Measurements from ENCODE around the gene PTGFR.

Gene PTGFR, protein sequence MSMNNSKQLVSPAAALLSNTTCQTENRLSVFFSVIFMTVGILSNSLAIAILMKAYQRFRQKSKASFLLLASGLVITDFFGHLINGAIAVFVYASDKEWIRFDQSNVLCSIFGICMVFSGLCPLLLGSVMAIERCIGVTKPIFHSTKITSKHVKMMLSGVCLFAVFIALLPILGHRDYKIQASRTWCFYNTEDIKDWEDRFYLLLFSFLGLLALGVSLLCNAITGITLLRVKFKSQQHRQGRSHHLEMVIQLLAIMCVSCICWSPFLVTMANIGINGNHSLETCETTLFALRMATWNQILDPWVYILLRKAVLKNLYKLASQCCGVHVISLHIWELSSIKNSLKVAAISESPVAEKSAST

DNA sequence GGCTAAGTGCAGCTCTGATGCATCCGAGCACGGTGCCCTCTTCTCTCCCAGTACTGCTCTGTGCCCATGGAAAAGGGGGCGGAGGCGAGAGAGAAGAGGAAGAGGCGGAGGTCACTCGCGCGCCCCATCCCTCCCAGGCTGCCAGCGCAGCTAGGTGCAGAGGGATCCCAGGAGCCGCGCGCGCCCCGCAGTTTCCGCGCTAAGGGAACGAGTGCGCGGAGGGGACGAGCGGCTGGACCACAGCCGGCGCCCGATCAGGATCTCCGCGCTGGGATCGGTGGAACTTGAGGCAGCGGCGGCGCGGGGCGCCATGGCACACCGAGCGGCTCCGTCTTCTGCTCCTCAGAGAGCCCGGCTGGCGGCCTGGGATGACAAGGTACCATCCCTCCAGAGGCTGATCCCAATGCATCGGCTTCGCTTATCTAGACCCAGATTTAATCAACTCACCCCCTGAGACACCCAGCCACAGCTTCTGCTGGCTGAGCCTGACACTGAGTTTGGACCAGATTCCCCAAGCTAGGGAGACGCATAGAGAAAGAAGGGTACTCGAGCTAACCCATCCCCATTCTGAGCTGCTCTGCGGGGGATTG is at the start of gene PTGFR:
Gene PTGFR, plus strand, starts transcription at position 114 of the 590 bp plus-strand sequence. CDS start 1,770 bp downstream, outside the sequence.
- DNase-seq (ENCODE audit: low read depth), result no peak

DNA sequence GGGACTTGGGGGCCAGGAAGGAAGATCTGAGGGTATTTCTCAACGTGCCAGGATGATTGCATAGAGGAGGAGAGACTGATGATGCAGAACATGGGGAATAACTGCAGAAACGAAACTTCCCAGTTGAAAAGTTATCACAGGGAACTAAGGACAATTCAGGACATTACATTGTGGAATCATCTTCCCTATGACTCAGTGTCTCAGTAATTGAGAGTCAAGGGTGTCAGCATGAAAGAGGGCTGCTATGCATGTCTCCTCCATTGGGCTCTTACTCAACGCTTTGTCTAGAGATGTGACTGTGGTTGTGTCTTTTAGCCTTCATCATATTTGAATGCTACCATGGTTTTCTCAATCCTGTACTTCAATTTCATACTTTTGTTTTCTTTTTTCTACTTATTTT is 48.9 kb upstream of the PTGFR start:
- no peak for DNase-seq (ENCODE audit: low read depth)

DNA sequence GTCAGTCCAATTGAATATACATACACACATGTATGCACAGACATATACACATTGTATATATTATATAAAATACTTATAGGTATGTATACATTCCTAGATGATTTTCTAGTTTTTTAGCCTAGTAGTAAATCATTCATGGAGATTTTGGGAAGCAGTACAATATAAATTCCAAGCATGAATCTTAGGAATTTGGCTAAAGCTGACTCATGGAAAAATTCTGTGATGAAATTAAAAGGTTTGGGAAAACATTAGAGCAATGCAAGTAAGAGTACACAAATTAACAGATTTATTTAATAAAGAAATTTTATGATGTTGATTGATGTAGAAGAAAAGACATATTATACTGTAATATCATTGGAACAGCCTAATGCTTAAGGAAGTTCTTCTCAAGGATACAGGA is 43.7 kb upstream of the PTGFR start:
- no peak for DNase-seq (ENCODE audit: low read depth)

DNA sequence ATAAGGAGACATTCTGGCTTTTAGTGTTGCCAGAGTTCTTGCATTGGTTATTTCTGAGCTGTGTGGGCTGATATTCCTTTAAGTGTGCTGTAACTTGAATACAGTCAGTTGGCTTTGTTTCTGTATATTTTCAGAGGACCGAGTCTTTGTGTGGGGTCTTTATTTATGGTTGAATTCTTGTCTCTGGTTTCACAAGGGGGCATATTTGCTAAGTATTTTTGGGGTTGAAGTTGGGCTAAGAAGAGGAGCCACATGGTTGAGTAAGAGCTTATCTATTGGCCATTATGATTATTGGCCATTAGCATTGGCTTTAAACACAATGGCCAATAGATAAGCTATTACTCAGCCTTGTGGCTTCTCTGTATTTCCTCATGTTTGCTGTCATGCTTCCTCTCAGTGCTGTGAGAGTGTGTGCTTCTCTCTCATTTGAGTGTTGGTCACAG is 26.3 kb upstream of the PTGFR start:
- no peak for DNase-seq (ENCODE audit: low read depth)

DNA sequence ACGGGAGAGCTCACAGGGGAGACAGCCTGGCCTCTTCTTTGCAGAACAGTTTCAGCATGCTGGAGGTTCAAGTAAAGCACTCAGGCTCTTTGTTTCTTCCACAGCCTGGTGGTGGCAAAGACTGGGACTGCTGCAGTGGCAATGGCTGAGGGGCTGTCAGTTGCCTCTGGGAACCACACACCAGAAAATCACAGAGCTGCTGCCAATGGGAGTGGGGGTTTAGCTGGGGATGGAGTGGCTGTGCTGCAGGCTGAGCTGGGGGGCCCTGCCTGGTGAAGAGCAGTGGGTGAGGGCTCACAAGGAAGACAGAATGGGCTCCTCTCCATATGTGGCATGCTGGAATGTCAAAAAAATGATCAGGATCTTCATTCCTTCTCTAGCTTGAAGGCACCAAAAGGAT is 25.6 kb upstream of the PTGFR start:
- DNase-seq (ENCODE audit: low read depth), result no peak

DNA sequence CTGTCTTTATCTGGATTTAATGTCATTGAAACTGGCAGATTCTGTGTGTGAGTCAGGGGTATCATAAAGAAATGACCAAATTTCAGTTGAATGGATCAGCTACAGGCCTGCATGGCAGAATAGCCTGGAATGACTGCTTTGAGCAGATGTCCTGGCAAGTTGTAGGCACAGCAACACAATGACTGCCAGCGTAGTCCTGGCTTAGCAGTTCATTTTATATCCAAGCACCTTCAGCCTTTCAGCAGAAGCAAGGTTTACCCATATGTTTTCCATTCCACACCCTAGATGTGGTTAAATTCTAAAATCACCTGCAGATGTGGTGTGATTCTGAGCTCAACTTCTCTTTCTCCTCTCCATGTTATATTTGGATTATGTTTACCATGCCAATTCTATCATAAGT is 22.3 kb upstream of the PTGFR start:
- no peak for DNase-seq (ENCODE audit: low read depth)

DNA sequence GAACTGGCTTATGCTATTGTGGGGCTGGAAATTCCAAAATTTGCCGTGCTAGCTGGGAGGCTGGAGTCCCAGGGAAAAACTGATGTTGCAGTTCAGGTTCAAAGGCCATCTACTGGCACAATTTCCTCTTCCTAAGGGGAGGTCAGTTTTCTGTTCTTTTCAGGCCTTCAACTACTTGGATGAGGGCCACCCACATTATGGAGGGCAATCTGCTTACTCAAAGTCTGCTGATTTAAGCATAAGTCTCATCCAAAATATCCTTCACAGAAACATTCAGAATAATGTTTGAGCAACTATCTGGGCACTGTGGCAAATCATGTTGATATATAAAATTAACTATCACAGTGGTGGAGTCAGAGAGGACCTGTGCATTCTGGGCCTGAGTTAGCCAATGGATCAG is 21.2 kb upstream of the PTGFR start:
- no peak for DNase-seq (ENCODE audit: low read depth)

DNA sequence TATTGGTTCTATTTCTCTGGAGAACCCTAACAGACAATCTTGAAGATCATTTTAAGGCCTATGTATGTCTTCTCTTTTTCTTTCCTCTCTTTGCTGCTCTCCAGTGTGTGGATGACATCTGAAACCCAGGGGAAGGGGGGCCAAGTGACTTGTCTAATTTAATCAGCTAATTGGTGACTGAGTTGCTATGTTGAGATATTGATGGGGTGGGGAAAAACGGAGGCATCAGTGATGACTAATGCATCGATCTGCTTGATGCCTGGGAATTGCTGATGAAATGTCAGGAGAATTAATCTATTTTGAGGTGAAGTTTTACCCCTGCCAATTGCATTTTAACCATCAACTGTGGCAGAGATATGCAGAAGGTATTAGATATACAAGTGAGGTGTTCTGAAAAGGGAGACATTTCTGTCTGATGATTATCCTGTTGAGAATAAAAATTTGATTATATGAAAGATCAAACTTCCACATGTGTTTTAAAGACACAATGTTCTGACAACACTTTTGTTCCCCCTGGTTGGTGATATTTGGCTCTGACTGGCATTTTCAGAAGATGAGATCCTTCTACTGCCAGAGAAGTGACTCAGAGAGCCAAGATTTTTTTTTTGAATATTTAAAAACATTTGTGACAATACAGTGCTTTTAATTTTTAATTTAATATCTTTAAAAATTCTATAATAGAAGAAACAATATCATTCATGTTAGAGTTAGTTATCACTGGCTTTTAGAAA is 18.7 kb upstream of the PTGFR start:
- no peak for DNase-seq (ENCODE audit: low read depth)

DNA sequence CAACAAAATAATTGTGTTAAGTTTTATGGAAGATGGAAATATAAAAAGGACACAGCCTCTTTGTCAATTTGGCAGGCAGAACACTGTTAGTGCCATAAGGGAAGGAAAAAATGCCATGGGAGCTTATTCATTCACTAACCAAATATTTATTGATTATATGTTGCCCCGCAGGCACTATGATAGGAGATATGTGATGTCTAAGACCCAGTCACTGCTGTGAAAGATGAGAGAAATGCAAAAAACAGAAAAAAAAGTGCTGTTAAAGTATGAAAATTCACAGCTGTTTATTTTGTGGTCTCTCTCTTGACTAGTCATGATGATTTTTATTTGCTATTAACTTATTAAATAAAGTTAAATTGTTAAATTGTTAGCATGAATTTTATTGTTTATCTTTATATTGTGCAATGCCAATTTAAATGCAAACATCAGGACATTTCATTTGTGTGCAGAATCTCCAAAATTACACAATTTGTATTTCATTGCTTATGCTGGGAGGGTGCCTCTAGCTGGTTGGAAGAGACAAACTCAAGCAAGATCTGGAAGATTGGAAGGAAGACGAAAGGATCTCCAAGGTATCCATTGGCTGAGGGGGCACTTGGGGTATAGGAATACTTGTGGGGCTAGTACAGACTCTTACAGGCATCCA is 17.8 kb upstream of the PTGFR start:
- no peak for DNase-seq (ENCODE audit: low read depth)

DNA sequence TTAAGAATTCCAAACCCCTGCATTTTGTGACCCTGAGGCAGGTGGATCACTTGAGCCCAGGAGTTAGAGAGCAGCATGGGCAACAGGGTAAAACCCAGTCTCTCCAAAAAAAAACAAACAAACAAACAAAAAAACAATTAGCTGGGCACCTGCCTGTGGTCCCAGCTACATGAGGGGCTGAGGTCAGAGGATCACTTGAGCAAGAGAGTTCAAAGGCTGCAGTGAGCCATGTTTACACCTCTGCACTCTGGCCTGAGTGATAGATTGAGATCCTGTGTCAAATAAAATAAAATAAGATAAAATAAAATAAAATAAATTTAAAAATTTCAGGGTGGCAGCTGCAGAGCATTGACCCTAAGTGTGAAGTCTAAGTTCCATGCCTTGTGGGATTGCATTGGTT is 16.7 kb upstream of the PTGFR start:
- no peak for DNase-seq (ENCODE audit: low read depth)

DNA sequence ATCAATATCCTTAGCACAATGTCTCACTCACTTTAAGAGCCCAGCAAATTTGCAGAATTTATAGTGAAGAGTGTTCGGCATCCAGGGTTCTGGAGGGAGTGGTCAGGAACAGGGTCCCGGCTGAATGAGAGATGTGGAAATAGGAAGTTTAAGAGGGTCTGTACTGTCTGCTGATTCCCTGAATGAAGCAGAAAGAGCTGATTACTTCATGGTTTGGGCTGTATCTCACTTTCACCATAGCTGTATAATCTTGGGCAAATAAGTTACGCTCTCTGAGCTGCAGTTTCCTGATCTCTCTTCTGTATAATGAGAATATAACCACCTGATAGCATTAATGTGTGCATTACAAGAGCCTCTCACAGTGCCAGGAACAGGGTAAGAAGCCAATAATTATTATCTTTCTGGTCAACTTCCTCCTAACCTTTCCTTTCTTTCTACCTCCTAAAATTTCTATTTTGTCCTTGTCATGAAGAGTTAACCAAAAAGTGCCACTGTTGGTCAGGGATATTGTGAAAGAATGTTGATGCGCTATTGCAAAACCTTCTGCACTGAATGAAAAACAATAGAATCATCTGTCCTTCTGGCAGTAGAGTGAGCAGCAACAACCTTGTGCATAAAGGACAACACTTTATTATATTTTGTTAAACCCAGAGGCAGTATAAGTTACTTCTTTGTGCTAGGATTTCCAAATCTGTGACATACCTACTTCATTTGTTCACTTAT is 14.7 kb upstream of the PTGFR start:
- no peak for DNase-seq (ENCODE audit: low read depth)

DNA sequence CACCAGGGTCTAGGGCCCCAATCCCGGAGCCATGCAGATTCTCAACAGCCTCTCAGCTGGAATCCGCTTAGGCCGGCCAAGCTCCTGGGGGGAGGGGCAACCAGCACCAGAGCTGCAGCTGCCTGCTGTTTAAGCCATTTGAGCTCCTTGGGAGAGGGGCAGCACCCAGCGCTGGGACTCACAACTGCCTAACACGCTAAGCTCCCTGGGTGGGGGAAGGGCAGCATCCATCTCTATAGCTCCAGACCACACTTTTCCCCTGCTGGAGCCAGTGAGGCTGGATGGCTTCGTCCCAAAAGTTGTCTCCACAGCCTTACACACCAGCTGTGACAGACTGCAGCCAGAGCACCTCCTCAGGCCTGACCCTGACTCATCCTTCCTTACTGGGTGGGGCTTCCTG is 6.9 kb upstream of the PTGFR start:
- no peak for DNase-seq (ENCODE audit: low read depth)

DNA sequence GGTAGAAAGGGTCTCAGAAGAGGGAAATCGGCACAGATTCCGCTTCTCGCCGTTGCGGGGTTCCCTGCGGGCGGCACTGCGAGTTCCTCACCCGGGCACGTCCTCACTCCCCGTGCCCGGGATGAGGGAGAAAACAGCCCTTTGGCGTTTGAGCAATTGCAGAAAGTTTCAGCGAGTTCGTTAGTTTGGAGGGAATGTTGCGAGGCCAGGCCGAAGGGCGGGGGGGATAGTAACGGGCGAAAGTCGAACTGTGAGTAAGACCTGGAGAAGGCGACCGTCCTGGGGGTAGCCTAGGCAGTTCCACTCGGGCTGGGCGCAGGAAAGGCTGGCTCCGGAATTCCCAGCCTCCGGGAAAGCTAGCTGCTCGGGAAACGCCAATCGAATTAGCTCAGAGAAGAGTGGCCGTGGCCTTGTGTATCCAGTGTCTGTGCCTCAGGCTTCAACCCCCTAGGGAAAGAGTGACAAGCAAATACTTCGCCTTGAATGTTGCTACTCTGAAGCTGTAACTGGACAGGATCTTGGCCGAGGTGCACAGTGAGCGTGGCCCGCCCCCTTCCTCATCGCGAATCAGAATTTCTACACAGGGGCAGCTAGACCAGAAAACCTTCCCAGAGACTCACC is 787 bp downstream of the PTGFR start:
- DNase-seq (ENCODE audit: low read depth), result no peak

DNA sequence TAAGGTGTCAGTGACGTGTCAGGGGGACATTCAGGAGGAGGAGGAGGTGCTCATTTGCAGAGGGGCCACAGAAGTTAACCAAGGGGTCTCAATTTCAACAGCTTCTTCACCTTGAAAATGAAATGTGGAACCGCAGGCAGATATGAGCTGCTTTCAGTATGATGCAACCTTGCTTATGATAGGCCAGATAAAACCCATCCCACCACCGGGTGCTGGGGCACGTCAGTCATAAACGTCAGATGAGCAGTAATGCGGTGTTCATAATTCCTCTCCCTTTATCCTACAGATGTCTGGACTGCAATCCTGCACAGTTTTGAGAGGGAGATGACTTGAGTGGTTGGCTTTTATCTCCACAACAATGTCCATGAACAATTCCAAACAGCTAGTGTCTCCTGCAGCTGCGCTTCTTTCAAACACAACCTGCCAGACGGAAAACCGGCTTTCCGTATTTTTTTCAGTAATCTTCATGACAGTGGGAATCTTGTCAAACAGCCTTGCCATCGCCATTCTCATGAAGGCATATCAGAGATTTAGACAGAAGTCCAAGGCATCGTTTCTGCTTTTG is 1.7 kb downstream of the PTGFR start:
- no peak for DNase-seq (ENCODE audit: low read depth)

DNA sequence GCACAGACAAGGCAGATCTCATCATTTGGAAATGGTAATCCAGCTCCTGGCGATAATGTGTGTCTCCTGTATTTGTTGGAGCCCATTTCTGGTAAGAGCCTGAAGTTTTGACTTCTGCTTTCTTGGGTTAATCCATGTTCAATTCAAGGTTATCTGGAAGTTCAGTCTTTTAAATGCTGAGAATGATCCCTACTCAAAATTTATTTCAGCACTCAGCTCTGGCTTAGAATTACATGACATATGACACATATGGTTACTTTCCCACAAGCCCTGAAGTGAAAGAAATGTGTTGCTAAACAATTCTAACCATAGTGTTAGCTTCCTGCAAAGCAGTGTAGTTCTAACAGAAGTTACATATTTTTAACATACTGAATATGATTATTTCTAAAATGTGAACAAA is 2.7 kb downstream of the PTGFR start:
- no peak for DNase-seq (ENCODE audit: low read depth)

DNA sequence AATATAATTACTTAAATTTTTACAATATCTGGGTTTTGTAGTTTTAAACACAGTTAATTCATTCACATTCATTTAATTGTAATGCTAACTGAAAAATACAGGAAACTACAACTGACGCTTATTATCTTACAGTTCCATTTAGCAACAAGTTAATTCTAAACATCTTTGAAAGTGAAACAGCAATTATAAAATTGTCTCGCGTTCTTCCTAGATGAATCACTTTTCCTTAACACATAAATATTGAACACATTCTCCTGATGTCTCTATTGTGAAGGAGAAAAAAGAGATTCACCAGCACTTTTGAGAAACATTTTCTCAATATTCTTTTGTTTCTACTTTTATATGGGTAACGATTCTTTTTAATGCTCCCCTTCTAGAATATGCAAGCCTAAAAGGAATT is 6.4 kb downstream of the PTGFR start:
- DNase-seq (ENCODE audit: low read depth), result no peak

DNA sequence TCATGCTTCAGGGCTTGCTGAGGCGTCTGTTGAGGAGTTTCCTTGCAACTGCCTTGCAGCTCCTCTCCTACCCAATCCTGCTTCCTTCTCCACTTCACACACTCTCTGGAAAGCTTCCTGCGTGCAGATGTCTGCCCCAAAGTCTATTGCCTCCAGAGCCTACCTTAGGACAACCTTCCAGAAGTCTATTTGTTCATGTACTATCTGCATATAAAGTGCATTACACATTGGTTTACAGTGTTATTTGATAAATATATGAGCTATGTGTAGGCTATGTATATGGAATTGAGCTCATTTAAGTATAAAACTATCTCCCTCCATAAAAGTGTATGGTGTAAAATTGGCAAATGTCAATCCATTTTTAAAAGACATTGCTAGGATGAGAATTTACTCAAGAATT is 9.8 kb downstream of the PTGFR start:
- no peak for DNase-seq (ENCODE audit: low read depth)

DNA sequence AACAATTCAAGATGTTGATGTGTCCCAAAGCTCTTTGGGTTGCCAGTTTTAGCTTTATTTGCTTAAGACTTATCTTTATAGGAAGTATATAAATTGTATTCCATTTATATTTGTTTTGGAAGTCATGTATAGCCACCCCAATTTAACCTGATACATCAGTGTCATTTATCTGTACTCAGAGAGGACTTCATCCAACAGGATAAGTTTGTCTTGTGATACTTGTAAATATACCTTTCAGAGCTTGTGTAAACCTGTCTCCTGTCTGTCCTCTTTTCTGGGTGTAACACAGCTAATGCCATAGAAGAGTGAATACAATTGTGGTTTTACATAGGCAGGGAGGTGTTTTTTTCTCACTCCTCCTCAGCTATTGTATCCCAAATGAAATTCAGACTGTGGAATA is 10.4 kb downstream of the PTGFR start:
- no peak for DNase-seq (ENCODE audit: low read depth)

DNA sequence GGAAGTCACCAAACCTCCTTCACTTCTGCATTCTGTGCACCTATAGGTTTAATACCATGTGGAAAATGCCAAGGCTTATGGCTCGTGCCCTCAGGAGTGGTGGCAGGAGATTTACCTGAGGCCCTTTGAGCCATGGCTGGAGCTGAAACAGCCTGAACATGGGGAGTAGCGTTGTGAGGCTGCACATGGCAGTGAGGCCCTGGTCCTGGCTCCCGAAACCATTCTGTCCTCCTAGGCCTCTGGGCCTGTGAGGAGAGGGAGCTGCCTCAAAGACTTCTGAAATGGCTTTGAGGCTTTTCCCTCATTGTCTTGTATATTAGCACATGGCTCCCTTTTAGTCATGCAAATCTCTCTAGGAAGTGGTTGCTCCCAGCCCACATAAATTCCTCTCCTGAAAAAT is 20.6 kb downstream of the PTGFR start:
- no peak for DNase-seq (ENCODE audit: low read depth)

DNA sequence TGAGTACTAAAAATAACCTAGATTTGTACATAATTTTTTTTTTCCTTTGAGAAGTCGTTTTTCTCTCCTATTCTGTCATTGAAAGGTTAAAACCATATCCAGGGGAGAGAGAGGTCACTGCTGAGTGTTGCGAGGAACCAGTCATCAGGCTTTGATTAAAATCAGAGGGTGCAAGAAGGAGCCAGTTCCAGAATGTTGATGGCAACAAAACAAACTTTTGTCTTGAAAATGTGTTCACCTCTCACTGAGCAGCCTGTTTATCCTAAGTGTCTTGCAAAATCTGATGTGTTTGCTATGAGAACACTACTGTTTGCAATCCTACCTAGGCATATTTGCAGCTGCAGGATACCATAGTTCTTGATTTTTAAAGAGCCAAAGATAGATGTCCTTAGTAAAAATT is 25.9 kb downstream of the PTGFR start:
- no peak for DNase-seq (ENCODE audit: low read depth)

DNA sequence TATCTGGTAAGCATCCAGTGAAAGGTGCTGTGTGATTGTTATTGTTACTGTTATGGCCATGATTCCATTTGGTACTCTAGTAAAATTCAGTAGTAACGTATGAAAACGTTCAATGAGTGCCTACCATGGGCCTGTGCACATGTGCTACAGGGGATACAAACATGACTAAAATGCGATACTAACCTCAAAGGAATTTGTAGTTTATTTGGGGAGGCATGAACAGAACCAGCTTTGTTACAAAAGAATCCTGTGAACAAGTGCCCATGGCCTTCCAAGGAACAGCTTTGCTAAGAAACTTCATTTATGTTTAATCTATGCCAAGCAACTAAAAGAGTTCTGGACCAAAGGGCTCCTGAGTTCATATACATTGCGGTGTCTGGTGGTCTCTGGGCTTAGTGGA is 28.7 kb downstream of the PTGFR start:
- DNase-seq (ENCODE audit: low read depth), result no peak

Data from activated T-cell treated with anti-CD3 and anti-CD28 coated beads for 1 hour (primary cell).